ENCODE results near the gene C1R.

Gene C1R

GRCh38 chr12:7092986-7093460 is 778 bp upstream of the C1R start:
- no peak for TF ChIP-seq MAX (IDR thresholded peaks at IDR 0.05; ENCODE audit: low read depth, low read length)
- TF ChIP-seq CTCF (IDR thresholded peaks at IDR 0.05; ENCODE audit: low read depth, low read length): no peak
- no peak for TF ChIP-seq POLR2A (IDR thresholded peaks at IDR 0.05; ENCODE audit: extremely low read depth, insufficient read length)
- TF ChIP-seq MYC (IDR thresholded peaks at IDR 0.05; ENCODE audit: low read depth, low read length): no peak
- H3K4me3 ChIP-seq (ENCODE audit: low read depth, low read length): no peak overlapping the region
- no peak for DNase-seq (ENCODE audit: low read depth)

GRCh38 chr12:7091660-7092228 is 501 bp downstream of the C1R start:
- H3K4me3 ChIP-seq (ENCODE audit: low read depth, low read length): no peak overlapping the region
- TF ChIP-seq CTCF (IDR thresholded peaks at IDR 0.05; ENCODE audit: low read depth, low read length): no peak
- TF ChIP-seq MYC (IDR thresholded peaks at IDR 0.05; ENCODE audit: low read depth, low read length): no peak
- TF ChIP-seq MAX (IDR thresholded peaks at IDR 0.05; ENCODE audit: low read depth, low read length): no peak
- no peak for TF ChIP-seq POLR2A (IDR thresholded peaks at IDR 0.05; ENCODE audit: extremely low read depth, insufficient read length)
- no peak for DNase-seq (ENCODE audit: low read depth)

GRCh38 chr12:7091171-7091570 is 1.1 kb downstream of the C1R start:
- TF ChIP-seq MYC (IDR thresholded peaks at IDR 0.05; ENCODE audit: low read depth, low read length): no peak
- TF ChIP-seq CTCF (IDR thresholded peaks at IDR 0.05; ENCODE audit: low read depth, low read length): no peak
- no peak overlapping the region for H3K4me3 ChIP-seq (ENCODE audit: low read depth, low read length)
- DNase-seq (ENCODE audit: low read depth): no peak

- TF ChIP-seq CTCF (IDR thresholded peaks at IDR 0.05; ENCODE audit: low read depth, low read length) (no peak), POLR2A (IDR thresholded peaks at IDR 0.05; ENCODE audit: extremely low read depth, insufficient read length) (no peak), MYC (IDR thresholded peaks at IDR 0.05; ENCODE audit: low read depth, low read length) (no peak), MAX (IDR thresholded peaks at IDR 0.05; ENCODE audit: low read depth, low read length) (no peak)
- H3K4me3 ChIP-seq (ENCODE audit: low read depth, low read length): no peak overlapping the region
- DNase-seq (ENCODE audit: low read depth): no peak
Measured at GRCh38 chr12:7090222-7090998, 1.8 kb downstream of the C1R start.

GRCh38 chr12:7089196-7089871 is 2.9 kb downstream of the C1R start:
- no peak for DNase-seq (ENCODE audit: low read depth)
- TF ChIP-seq MAX (IDR thresholded peaks at IDR 0.05; ENCODE audit: low read depth, low read length) (no peak), POLR2A (IDR thresholded peaks at IDR 0.05; ENCODE audit: extremely low read depth, insufficient read length) (no peak), MYC (IDR thresholded peaks at IDR 0.05; ENCODE audit: low read depth, low read length) (no peak), CTCF (IDR thresholded peaks at IDR 0.05; ENCODE audit: low read depth, low read length) (no peak)
- no peak overlapping the region for H3K4me3 ChIP-seq (ENCODE audit: low read depth, low read length)

Measured in NB4 (cell line).